Measurements from ENCODE around the gene TEX22. TPM values are rescaled to one million over a fixed set of nuclear protein-coding genes. Genes with fewer than 3 reads are reported as not detected.

Gene TEX22
- total RNA-seq, 4 donors from 2014 or later, result 0.35 to 1.6 (median 0.94) TPM; not detected in 1

- Histone ChIP-seq H3K27me3 (no peaks in the 10 kb centered on the region), H3K4me1 (no peaks in the 10 kb centered on the region), H3K4me3 (no peak overlapping the region), H3K36me3 (peaks cover 0 to 74% (median 0%) of the 10 kb centered on the region in 3 donors), H3K9me3 (no peaks in the 10 kb centered on the region), H3K27ac (no peak overlapping the region)
- no peak for DNase-seq
- no peak for TF ChIP-seq POLR2A (IDR thresholded peaks at IDR 0.05)
- no peak for TF ChIP-seq CTCF (IDR thresholded peaks at IDR 0.05)
Measured at GRCh38 chr14:105460116-105460515, 61.8 kb downstream of the TEX22 start.

DNA sequence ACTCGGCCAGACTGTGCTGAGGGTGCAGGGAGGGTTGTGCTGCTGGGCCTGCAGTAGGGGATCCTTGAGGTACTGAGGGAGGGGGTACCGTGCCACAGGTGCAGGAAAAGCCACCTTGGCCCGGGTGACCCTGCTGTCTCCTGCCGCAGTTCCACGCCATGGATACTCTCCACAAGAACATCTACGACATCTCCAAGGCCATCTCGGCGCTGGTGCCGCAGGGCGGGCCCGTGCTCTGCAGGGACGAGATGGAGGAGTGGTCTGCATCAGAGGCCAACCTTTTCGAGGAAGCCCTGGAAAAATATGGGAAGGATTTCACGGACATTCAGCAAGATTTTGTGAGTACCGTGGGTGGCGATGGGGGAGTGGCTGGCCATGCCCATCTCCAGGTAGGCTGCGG is 62.3 kb downstream of the TEX22 start:
- Histone ChIP-seq H3K27me3 (no peaks in the 10 kb centered on the region), H3K36me3 (peaks cover 0 to 78% (median 0%) of the 10 kb centered on the region in 3 donors), H3K4me3 (no peak overlapping the region), H3K27ac (no peak overlapping the region), H3K9me3 (no peaks in the 10 kb centered on the region), H3K4me1 (no peaks in the 10 kb centered on the region)
- no peak for DNase-seq
- TF ChIP-seq CTCF (IDR thresholded peaks at IDR 0.05) (no peak), POLR2A (IDR thresholded peaks at IDR 0.05) (no peak)

DNA sequence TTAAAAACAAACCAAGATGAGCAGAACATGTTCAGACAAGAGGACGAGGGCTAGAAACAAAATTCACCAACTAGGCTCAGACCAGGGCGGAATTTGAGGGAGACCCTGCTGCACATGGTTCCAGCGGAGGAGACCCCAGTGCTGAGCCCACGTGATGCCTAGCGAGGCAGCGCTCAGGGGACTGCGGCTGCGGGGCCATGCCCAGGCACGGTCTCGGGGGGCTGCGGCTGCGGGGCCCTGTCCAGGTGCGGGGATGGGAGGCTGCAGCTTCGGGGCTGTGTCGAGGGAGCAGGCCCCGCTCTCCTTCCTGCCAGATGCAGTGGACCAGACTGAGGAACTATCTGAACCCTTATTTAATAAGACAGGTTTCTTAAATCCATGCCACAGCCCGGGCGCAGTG is 63.6 kb downstream of the TEX22 start:
- DNase-seq, result no peak
- TF ChIP-seq POLR2A (IDR thresholded peaks at IDR 0.05), result no peak
- TF ChIP-seq CTCF (IDR thresholded peaks at IDR 0.05), result no peak
- Histone ChIP-seq H3K9me3 (no peaks in the 10 kb centered on the region), H3K27me3 (no peaks in the 10 kb centered on the region), H3K27ac (no peak overlapping the region), H3K4me3 (no peak overlapping the region), H3K4me1 (no peaks in the 10 kb centered on the region), H3K36me3 (peaks cover 0 to 80% (median 0%) of the 10 kb centered on the region in 3 donors)

Other genes starting within 250 kb of the TEX22 start
- 10 to 100 TPM in 3 of 4 donors, 1 to 10 TPM in 1; 7.5 to 33.0 (median 11.2) TPM for gene JAG2, start 229.8 kb upstream of the TEX22 start, total RNA-seq
- gene NUDT14, start 217.2 kb upstream of the TEX22 start, total RNA-seq, result 10 to 100 TPM in 3 of 4 donors, 1 to 10 TPM in 1; 6.6 to 47.7 (median 25.7) TPM
- gene BTBD6, start 150.0 kb upstream of the TEX22 start, total RNA-seq, result 10 to 100 TPM; 32.2 to 67.5 (median 55.5) TPM
- gene BRF1, start 97.5 kb upstream of the TEX22 start, total RNA-seq, result 100 to 1,000 TPM in 1 of 4 donors, 10 to 100 TPM in 3; 40.8 to 112 (median 90.3) TPM
- 100 to 1,000 TPM in 3 of 4 donors, 10 to 100 TPM in 1; 77.2 to 158 (median 126) TPM for gene PACS2, start 83.8 kb upstream of the TEX22 start, total RNA-seq
- 100 to 1,000 TPM in 3 of 4 donors, 10 to 100 TPM in 1; 75.7 to 295 (median 165) TPM for gene MTA1, start 21.3 kb downstream of the TEX22 start, total RNA-seq
- gene CRIP2, start 76.3 kb downstream of the TEX22 start, total RNA-seq, result 10 to 100 TPM; 20.8 to 69.3 (median 41.9) TPM
- 100 to 1,000 TPM in 1 of 4 donors, 10 to 100 TPM in 3; 33.8 to 239 (median 37.8) TPM for gene CRIP1, start 88.3 kb downstream of the TEX22 start, total RNA-seq
- 10 to 100 TPM in 2 of 4 donors, 1 to 10 TPM in 2; 7.0 to 42.1 (median 15.1) TPM for gene TEDC1, start 92.7 kb downstream of the TEX22 start, total RNA-seq
- 1 to 10 TPM in 2 of 4 donors, under 1 TPM in 1, not detected in 1; 0.94 to 2.5 (median 1.1) TPM for gene TMEM121, start 128.0 kb downstream of the TEX22 start, total RNA-seq

Measured in Peyer's patch (tissue), 4 donors.